Stimulated activated naive B cell treated with anti-CD40 and anti-IgM and Interleukin-4, amounts not matched to agents 10 μg/mL and 1 μg/mL and 100 μg/mL, for 72 hours (primary cell): ENCODE results near the gene EML2.
"Not testable (repeated sequence)": the region's sequence is repeated elsewhere in the genome, so short reads cannot be mapped to it uniquely, and the experiment has no call there.

Source experiments
- ATAC-seq, 2 donors: fragments of 150-1000 bp; cut with Tn5 transposase; replicated peaks; 2 replicates each; pipeline ENCODE4 v1.10.0; 2021; ENCODE audit warnings: moderate library complexity in 1 of 2
- DNase-seq: peaks from one replicate; pipeline ENCODE4 v3.0.0; 2021
- H3K27ac Mint-ChIP-seq: one replicate; pipeline ENCODE4 v1.8.0; 2022; ENCODE audit warnings: mild to moderate bottlenecking, mixed read lengths
- H3K27me3 Mint-ChIP-seq, 2 donors: one replicate each; pipeline ENCODE4 v1.8.0; 2022; ENCODE audit warnings: mixed read lengths in 2 of 2
- H3K36me3 Mint-ChIP-seq, 2 donors: one replicate each; pipeline ENCODE4 v1.8.0; 2022; ENCODE audit warnings: mixed read lengths in 2 of 2, mild to moderate bottlenecking in 1 of 2
- H3K4me1 Mint-ChIP-seq, 2 donors: one replicate each; pipeline ENCODE4 v1.8.0; 2022; ENCODE audit warnings: mixed read lengths in 2 of 2, mild to moderate bottlenecking in 1 of 2
- H3K4me3 Mint-ChIP-seq, 2 donors: one replicate each; pipeline ENCODE4 v1.8.0; 2022; ENCODE audit warnings: mild to moderate bottlenecking in 2 of 2, mixed read lengths in 2 of 2, moderate library complexity in 1 of 2
- H3K9me3 Mint-ChIP-seq, 2 donors: one replicate each; pipeline ENCODE4 v1.8.0; 2022; ENCODE audit warnings: mixed read lengths in 2 of 2, mild to moderate bottlenecking in 1 of 2

The EML2 gene

GRCh38 chr19:45643024-45643926 is 4.1 kb upstream of the EML2 start:
- Mint-ChIP-seq H3K4me3 (peak overlapping the region; percentile 64 to 88), H3K27me3 (peaks cover 12 to 18% of the 10 kb centered on the region in 2 donors), H3K27ac (peak overlapping the region; percentile 89), H3K36me3 (peaks cover 8 to 16% of the 10 kb centered on the region in 2 donors), H3K9me3 (peaks cover 5 to 8% of the 10 kb centered on the region in 2 donors), H3K4me1 (peaks cover 39 to 66% of the 10 kb centered on the region in 2 donors)
- peak; percentile 42 to 45 for ATAC-seq
- DNase-seq, result peak; percentile 94

DNA sequence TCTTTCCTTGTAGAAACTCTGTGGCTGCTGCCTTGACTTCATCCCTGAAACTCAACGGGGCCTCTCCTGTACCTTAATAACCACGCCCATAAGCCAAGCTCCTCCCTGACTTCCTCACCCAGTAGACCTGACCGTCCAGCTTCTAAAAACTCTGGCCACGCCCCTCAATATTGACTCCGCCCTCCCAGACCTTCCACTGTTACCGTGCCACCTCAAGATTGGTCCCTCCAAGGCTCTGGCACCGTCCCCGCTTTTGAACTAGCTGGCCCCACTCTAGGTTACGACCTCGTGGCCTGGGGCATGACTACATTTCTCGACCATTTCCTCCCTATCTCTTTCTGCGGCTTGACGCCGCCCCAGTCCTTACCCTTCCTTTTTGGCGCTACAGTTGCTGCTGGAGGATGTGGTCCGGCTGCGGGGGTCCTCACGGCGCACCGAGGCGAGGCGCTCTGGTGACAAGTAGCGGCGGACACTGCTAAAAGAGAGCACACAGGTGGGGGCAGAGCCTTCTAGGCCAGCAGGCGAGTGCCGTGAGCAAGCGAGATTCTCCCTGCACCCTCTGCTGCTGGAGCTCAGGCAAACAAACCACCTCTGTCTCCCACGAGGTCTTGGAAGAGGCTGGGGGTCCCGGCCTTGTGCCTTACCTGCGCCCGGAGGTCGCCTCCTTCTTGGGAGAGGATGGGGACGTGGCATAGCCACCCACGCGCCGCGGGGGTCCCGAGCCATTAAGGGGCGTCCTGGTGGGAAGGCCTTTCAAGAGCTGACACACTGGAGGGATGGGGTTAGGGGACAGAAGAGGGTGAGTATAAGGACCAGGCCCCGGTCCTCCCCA is 2.3 kb upstream of the EML2 start:
- Mint-ChIP-seq H3K27me3 (peaks cover 7 to 13% of the 10 kb centered on the region in 2 donors), H3K9me3 (peaks cover 5 to 8% of the 10 kb centered on the region in 2 donors), H3K36me3 (peaks cover 8 to 16% of the 10 kb centered on the region in 2 donors), H3K27ac (peak overlapping the region; percentile 98), H3K4me3 (peak overlapping the region; percentile 88 to 92), H3K4me1 (peaks cover 38 to 67% of the 10 kb centered on the region in 2 donors)
- peak; percentile 88 for DNase-seq
- ATAC-seq, result peak; percentile 57 to 58

- DNase-seq (no peak), ATAC-seq (no peak)
- peak overlapping the region; percentile 98 for H3K27ac Mint-ChIP-seq
- peaks cover 5 to 8% of the 10 kb centered on the region in 2 donors for H3K9me3 Mint-ChIP-seq
- peaks cover under 1 to 7% of the 10 kb centered on the region in 2 donors for H3K27me3 Mint-ChIP-seq
- H3K4me1 Mint-ChIP-seq, result peaks cover 32 to 61% of the 10 kb centered on the region in 2 donors
- peak overlapping the region; percentile 88 to 92 for H3K4me3 Mint-ChIP-seq
- peaks cover 8 to 20% of the 10 kb centered on the region in 2 donors for H3K36me3 Mint-ChIP-seq
These were observed 1.7 kb upstream of the EML2 start for GRCh38 chr19:45640849-45641273.

- no peak for ATAC-seq
- H3K27ac Mint-ChIP-seq, result no peak overlapping the region
These were observed 1.1 kb downstream of the EML2 start for GRCh38 chr19:45637890-45638667.

GRCh38 chr19:45636902-45637301 is 2.3 kb downstream of the EML2 start:
- H3K4me1 Mint-ChIP-seq, result peaks cover 15 to 26% of the 10 kb centered on the region in 2 donors
- H3K36me3 Mint-ChIP-seq, result peaks cover 12 to 32% of the 10 kb centered on the region in 2 donors
- H3K27me3 Mint-ChIP-seq, result no peaks in the 10 kb centered on the region
- H3K4me3 Mint-ChIP-seq, result no peak overlapping the region
- no peak for DNase-seq
- H3K9me3 Mint-ChIP-seq, result peaks cover 5 to 8% of the 10 kb centered on the region in 2 donors
- ATAC-seq, result no peak
- no peak overlapping the region for H3K27ac Mint-ChIP-seq

More at GRCh38 chr19:45637890-45638667, 1.1 kb downstream of the EML2 start:
- Mint-ChIP-seq H3K27me3 (no peaks in the 10 kb centered on the region), H3K9me3 (peaks cover 5 to 8% of the 10 kb centered on the region in 2 donors), H3K4me1 (peaks cover 18 to 36% of the 10 kb centered on the region in 2 donors), H3K4me3 (peak overlapping the region; percentile 93 to 94), H3K36me3 (peaks cover 9 to 24% of the 10 kb centered on the region in 2 donors)
- DNase-seq, result no peak

GRCh38 chr19:45636275-45636674 is 2.9 kb downstream of the EML2 start:
- H3K27ac Mint-ChIP-seq, result no peak overlapping the region

DNA sequence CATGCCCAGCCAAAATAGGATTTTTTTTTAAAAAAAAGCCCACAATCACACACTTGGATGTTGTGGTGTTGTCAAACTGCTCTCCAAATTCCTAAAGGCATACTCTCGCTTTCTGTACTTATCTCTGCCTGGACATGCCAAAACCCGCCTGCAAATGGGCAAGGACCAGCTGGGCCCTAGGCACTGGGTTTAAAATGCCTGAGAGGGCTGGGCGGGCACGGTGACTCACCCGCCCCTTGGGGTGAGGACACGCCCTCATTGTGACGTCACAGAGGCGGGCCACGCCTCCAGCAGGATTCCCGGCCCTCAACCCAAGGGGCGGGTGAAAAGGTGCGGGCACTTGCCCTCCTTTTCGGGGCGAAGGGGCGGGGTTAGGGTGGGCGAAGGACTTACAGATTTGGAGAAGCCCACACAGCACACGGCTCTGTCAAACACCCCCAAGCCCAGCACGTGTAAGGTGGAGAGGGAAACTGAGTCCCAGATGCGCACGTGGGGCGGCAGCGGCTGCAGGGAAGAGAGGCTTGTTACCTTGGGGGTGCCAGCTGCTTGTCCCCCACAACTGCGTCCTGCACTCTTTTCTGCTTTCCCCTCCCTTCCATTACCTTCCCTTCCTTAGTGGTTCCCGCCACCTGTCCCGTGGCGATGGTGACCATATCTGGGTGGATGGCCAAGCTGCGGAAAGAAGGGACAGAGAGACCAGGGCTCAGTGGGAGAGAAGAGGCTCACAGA is 6.6 kb downstream of the EML2 start:
- peak in 1 of 2 donors; percentile 63 for ATAC-seq
- Mint-ChIP-seq H3K27me3 (no peaks in the 10 kb centered on the region), H3K9me3 (no peaks in the 10 kb centered on the region), H3K4me1 (no peaks in the 10 kb centered on the region), H3K36me3 (peaks cover 18 to 35% of the 10 kb centered on the region in 2 donors), H3K4me3 (no peak overlapping the region), H3K27ac (no peak overlapping the region)
- no peak for DNase-seq

More at GRCh38 chr19:45636275-45636674, 2.9 kb downstream of the EML2 start:
- no peaks in the 10 kb centered on the region for H3K27me3 Mint-ChIP-seq
- ATAC-seq, result no peak
- peaks cover 12 to 31% of the 10 kb centered on the region in 2 donors for H3K36me3 Mint-ChIP-seq
- H3K4me3 Mint-ChIP-seq, result no peak overlapping the region
- peaks cover 5 to 6% of the 10 kb centered on the region in 2 donors for H3K9me3 Mint-ChIP-seq
- peaks cover 12 to 20% of the 10 kb centered on the region in 2 donors for H3K4me1 Mint-ChIP-seq
- DNase-seq, result no peak

- peak; percentile 41 to 72 for ATAC-seq
These were observed 8.7 kb downstream of the EML2 start for GRCh38 chr19:45630463-45630862.

DNA sequence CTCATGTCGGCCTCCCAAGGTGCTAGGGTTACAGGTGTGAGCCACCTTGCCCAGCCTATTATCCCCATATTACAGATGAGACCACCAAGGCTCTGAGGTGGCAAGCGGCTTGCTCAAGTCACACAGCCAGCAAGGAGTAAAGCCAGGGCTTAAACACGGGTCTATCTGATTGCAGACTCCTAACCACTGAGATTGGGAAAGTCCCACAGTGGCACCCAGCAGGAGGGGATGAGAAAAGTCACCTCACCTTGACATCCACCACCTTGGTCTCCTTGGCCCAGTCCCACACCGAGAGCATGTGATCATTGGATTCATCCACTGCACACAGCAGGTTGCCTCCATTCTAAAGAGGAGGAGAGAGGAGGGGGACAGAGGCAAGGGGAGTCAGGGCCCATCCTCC is 9.5 kb downstream of the EML2 start:
- ATAC-seq (no peak), DNase-seq (no peak)
- H3K27me3 Mint-ChIP-seq, result no peaks in the 10 kb centered on the region
- no peaks in the 10 kb centered on the region for H3K4me1 Mint-ChIP-seq
- no peaks in the 10 kb centered on the region for H3K9me3 Mint-ChIP-seq
- no peak overlapping the region for H3K4me3 Mint-ChIP-seq
- H3K36me3 Mint-ChIP-seq, result peaks cover 32 to 50% of the 10 kb centered on the region in 2 donors
- no peak overlapping the region for H3K27ac Mint-ChIP-seq

More at GRCh38 chr19:45630463-45630862, 8.7 kb downstream of the EML2 start:
- H3K36me3 Mint-ChIP-seq, result peaks cover 29 to 44% of the 10 kb centered on the region in 2 donors
- DNase-seq, result no peak
- no peaks in the 10 kb centered on the region for H3K4me1 Mint-ChIP-seq
- no peaks in the 10 kb centered on the region for H3K27me3 Mint-ChIP-seq
- H3K4me3 Mint-ChIP-seq, result no peak overlapping the region
- H3K9me3 Mint-ChIP-seq, result no peaks in the 10 kb centered on the region
- H3K27ac Mint-ChIP-seq, result no peak overlapping the region

GRCh38 chr19:45628219-45628618 is 11.0 kb downstream of the EML2 start:
- H3K4me3 Mint-ChIP-seq, ATAC-seq, H3K9me3 Mint-ChIP-seq, H3K27me3 Mint-ChIP-seq, H3K4me1 Mint-ChIP-seq, DNase-seq, H3K27ac Mint-ChIP-seq: not testable (repeated sequence)
- H3K36me3 Mint-ChIP-seq, result peaks cover 42 to 57% of the 10 kb centered on the region in 2 donors

- Mint-ChIP-seq H3K9me3 (no peaks in the 10 kb centered on the region), H3K36me3 (peaks cover 57 to 65% of the 10 kb centered on the region in 2 donors), H3K4me1 (no peaks in the 10 kb centered on the region), H3K4me3 (no peak overlapping the region), H3K27ac (no peak overlapping the region), H3K27me3 (no peaks in the 10 kb centered on the region)
- ATAC-seq (no peak), DNase-seq (no peak)
These were observed 15.2 kb downstream of the EML2 start for GRCh38 chr19:45623984-45624383.

DNA sequence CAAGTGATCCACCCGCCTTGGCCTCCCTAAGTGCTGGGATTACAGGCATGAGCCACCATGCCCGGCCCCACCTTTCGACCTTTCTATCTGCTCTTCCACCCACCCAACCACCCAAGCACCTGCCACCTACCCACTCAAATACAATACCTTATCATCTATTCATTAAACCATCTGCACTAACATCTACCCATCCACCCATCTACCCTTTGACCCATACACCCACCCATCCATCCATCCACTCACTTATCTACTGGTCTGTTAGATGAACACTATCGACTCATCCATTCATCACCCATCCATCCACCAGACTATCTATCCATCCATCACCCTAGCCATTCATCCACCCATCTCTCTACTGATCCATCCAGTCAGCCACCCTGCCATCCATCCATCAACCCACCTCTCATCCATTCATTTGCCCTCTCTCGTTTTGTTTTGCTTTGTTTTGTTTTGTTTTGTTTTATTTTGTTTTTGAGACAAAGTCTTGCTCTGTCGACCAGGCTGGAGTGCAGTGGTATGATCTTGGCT is 17.2 kb downstream of the EML2 start:
- Mint-ChIP-seq H3K4me1 (no peaks in the 10 kb centered on the region), H3K4me3 (no peak overlapping the region), H3K27ac (peak overlapping the region; percentile 2), H3K27me3 (no peaks in the 10 kb centered on the region), H3K36me3 (peaks cover 65 to 69% of the 10 kb centered on the region in 2 donors), H3K9me3 (no peaks in the 10 kb centered on the region)
- ATAC-seq (no peak), DNase-seq (no peak)

DNA sequence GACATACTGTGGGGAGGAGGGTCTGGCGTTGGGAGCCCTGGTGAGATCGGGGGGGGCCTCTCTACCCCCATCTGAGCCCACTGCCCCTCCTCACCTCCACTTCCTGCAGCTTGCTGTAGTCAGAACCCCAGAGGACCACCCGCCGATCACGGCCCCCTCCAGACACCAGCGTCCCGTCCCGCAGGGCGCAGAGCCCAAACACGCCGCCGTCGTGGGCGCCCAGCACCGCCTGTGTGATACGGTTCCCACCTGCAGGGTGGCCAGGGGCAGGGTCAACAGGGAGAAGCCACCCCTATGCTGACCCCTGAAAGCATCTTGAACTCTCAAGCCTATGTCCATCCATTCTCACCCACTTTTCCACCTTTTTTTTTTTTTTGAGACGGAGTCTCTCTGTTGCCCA is 17.8 kb downstream of the EML2 start:
- no peaks in the 10 kb centered on the region for H3K4me1 Mint-ChIP-seq
- no peak for ATAC-seq

More for the DNA sequence above, 17.8 kb downstream of the EML2 start:
- H3K27me3 Mint-ChIP-seq, result no peaks in the 10 kb centered on the region
- no peak for DNase-seq
- no peak overlapping the region for H3K4me3 Mint-ChIP-seq
- no peaks in the 10 kb centered on the region for H3K9me3 Mint-ChIP-seq
- H3K36me3 Mint-ChIP-seq, result peaks cover 65 to 72% of the 10 kb centered on the region in 2 donors
- H3K27ac Mint-ChIP-seq, result no peak overlapping the region
